GM21526 (cell line): ENCODE results near the gene RAB21.
"Not testable (repeated sequence)": the region's sequence is repeated elsewhere in the genome, so short reads cannot be mapped to it uniquely, and the experiment has no call there.

ENCODE experiments used
- ATAC-seq: cut with Tn5 transposase; IDR thresholded peaks from one replicate; pipeline ENCODE4 v1.9.1; 2021; ENCODE audit warnings: moderate library complexity; ENCODE audit not compliant: unreplicated experiment, low FRiP score

RAB21 gene

GRCh38 chr12:71791473-71792150, 36.9 kb downstream of the RAB21 start:
- ATAC-seq = no peak

DNA sequence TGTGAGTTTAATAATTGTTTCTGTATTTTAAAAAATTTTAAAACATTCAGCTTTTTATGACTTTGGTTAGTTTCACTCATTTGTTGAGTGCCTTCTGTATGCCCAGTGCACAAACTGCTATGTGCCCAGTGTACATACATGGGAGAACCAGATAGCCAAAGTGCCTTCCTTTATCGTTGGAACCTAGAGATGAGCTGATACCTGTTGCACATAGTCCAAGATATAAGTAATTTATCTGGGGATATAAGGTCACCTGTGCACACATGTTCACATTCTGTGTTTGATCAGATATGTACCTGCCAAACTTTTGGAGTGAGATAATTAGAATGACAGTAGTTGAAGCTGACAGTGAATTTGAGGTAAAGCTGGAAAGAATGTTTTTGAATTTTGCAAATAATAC, 37.9 kb downstream of the RAB21 start:
- no peak for ATAC-seq

- no peak for ATAC-seq
Measured at GRCh38 chr12:71795901-71796300, 41.2 kb downstream of the RAB21 start.

DNA sequence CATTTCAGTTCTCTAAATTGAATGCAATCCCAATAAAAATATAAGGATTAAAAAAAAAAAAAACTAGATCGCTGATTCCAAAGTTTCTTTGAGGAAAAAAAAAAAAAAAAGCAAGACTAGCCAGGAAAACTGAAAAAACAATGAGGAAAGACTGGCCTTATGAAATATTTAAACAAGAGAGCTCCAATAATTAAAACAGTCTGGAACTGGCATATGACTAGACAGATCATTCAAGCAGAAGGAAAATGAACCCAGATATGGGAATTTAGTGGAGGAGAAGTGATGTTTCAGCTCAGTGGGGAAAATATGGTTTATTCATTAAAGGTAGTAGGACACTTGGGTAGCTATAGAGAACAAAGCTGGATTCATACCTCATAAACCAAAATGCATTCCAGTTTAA, 42.9 kb downstream of the RAB21 start:
- no peak for ATAC-seq

DNA sequence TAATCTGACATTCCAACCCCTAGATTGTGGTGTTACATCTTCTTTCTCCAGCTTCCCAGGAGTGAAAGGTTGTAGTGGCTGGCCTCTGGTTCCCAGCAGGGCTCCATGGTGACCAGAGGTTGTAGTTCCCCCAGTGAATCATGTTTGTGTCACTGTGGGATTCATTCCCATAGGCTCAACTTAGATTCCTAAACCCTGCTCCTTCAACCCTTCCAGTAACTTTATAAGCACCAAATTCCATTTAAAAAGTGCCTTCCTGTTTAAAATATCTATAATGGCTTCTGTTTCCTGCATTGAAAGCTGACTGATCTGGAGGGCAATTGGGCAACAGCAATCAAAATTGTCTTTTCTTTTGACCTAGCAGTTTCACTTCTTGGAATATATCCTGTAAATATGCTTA, 44.4 kb downstream of the RAB21 start:
- no peak for ATAC-seq

DNA sequence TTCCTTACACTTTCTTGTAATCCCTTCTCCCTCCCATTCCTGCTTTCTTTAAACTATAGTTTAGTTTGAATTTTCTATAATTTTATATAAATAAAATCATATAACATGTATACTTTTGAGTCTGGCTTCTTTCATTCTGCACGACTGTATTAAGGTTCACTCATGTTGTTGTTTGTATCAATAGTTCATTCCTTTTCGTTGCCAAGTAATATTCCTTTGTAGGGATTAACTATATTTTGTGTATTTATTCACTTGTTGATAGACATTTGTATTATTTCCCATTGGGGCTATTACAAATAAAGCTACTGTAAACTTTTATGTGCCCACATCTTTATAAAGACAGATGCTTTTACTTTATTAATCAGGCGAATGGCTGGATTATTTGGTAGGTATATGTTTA, 45.5 kb downstream of the RAB21 start:
- ATAC-seq = no peak

DNA sequence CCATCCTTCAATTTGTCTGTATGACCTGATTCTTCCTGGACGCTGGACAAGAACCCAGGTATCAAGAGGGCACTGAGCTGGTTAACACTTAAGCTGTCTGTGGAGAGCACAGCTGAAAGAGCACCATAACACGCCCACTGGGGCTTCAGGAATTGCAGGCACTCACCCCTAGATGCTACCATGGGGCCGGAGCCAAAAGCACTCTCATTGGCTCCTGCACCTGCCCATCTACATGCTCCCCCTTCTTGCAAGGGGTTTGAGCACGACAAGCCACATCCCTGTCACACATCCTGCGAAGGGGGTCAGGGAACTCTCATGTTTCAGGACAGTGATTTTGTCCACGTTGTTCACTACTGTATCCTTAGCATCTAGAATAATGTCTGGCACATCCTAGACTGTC, 49.8 kb downstream of the RAB21 start:
- ATAC-seq = no peak

DNA sequence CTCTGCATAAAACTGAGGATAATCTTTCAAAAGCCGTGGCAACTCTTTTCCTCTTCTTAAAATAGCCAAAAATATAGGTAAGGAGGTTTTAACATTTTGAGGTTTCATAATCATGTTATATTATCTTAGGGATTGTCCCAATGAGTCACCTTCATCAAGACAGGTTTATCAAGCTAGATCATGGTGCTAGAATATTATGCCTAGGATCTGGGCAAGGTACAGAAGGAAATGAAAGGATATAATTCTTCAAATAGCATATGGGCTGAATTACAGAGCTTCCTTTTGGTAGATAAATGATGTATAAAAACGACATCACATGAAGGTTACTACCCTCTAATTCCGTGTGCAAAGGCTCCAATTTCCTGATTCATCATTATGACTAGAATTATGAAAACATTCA, 56.3 kb downstream of the RAB21 start:
- ATAC-seq = no peak

DNA sequence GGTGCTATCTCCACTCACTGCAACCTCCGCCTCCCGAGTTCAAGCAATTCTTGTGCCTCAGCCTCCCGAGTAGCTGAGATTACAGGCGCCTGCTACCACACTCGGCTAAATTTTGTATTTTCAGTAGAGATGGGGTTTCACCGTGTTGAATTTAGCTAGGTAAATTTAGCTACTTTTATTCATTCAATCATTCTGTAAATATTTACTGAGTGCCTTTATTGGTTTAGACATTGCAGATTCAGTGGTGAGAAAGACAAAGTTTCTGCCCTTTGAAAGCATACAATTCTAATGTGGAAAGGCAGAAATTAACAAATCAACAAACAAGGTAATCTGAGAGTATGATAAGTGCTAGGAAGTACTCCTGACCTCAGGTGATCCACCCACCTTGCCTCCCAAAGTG, 60.6 kb downstream of the RAB21 start:
- not testable (repeated sequence) for ATAC-seq

GRCh38 chr12:71822088-71822487, 67.4 kb downstream of the RAB21 start:
- not testable (repeated sequence) for ATAC-seq

GRCh38 chr12:71828813-71829212, 74.2 kb downstream of the RAB21 start:
- no peak for ATAC-seq

DNA sequence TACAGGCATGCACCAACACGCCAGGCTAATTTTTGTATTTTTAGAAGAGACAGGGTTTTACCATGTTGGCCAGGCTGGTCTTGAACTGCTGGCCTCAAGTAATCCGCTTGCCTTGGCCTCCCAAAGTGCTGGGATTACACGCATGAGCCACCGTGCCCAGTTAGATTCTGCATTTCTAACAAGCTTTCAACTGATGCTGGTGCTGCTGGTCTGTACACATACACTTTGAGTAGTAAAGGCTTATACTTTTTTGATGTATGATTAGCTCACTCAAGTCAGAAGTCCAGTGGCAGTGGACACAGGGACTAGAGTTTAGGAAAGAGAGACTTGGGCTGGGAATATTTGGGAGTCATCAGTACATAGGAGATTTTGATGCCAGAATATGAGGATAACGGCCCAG, 82.7 kb downstream of the RAB21 start:
- ATAC-seq = no peak

GRCh38 chr12:71838231-71838630, 83.6 kb downstream of the RAB21 start:
- ATAC-seq = no peak

DNA sequence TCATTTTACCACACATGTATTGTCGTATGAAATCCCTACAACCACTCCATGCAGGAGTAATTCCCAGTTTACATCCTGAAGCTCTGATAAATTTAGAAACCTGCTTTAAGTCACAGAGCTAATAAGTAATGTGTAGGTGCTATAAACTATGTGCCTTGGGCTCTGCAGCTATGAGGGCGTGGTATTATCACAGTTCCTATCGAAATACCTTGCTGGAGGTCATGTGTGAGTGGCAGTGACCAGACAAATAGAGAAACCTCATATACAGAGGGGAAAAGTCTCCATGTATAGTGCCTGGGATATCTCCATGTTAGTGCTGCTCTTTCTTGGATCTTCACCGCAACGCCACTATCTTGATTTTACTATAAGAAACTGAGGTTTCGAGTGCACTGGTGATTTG, 84.0 kb downstream of the RAB21 start:
- no peak for ATAC-seq

GRCh38 chr12:71840231-71840847, 85.7 kb downstream of the RAB21 start:
- peak; percentile 22 for ATAC-seq

DNA sequence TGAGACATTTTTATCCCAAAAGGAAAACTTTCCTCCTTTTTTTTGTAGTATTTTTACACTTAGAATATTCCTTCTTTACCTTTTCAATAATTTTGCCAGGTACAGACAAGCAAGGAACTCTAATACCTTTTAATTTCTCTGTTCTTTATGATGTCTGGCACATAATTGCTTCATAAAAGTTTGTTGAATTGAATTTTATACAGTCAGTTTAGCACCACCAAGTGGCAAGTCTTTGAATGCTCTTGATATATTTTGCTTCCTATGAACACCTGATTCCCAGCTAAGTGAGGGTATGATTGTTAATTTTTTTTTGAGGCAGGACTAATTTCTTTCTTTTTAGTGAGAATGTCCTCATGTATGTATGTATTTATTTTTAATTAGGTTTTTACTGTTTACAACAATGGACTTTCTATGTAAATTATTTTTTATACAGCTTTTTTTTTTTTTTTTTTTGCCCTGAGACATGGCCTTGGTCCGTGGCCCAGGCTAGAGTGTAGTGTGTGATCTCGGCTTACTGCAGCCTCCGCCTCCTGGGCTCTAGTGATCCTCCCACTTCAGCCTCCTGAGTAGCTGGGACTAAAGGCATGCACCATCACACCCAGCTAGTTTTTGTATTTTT, 91.8 kb downstream of the RAB21 start:
- peak; percentile 60 for ATAC-seq

GRCh38 chr12:71848212-71848611, 93.5 kb downstream of the RAB21 start:
- ATAC-seq = no peak

DNA sequence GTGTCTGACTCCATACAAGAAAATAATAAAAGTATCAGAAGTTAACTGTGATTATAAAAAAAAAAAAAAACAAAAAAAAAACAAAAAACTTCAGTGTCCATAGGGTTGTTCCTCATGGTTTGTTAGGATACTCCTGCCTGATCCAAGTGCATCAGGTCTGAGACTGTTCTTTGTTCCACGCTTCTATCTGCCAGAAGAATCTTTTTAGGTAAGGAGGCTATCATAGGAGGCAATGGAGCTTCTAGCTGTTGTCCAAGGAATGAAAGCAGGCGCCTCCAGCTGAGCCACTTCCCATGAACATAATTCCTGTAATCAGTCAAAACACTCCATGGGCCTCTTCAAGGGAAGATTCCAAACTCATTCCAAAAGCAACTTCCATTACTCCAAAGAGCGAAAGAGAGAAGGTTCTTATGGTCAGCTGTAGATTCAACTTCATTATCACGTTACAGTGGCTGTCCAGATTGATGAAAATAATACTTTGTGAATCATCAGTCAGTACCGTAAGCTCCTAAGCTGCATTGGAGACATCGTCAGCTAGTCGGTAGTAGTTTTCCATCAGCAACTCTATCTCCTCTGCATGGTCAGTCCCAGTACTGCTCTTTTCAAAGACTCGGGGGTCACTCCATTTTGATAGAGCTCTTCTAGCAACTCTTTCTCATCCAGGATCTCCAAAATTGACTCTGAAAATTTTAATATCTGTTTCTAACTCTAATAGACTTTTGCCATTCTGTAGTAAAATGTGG, 94.6 kb downstream of the RAB21 start:
- ATAC-seq = no peak
